Activated T-cell treated with anti-CD3 and anti-CD28 coated beads for 4 hours (primary cell): ENCODE results near the gene SNED1.
A peak's percentile ranks its signal among the peaks of the same experiment; 100 is the strongest.
"Not testable (repeated sequence)": the region's sequence is repeated elsewhere in the genome, so short reads cannot be mapped to it uniquely, and the experiment has no call there.

Experiments used
- DNase-seq: peaks from one replicate; pipeline ENCODE4 v3.0.0-alpha.2; 2020

SNED1 gene

DNA sequence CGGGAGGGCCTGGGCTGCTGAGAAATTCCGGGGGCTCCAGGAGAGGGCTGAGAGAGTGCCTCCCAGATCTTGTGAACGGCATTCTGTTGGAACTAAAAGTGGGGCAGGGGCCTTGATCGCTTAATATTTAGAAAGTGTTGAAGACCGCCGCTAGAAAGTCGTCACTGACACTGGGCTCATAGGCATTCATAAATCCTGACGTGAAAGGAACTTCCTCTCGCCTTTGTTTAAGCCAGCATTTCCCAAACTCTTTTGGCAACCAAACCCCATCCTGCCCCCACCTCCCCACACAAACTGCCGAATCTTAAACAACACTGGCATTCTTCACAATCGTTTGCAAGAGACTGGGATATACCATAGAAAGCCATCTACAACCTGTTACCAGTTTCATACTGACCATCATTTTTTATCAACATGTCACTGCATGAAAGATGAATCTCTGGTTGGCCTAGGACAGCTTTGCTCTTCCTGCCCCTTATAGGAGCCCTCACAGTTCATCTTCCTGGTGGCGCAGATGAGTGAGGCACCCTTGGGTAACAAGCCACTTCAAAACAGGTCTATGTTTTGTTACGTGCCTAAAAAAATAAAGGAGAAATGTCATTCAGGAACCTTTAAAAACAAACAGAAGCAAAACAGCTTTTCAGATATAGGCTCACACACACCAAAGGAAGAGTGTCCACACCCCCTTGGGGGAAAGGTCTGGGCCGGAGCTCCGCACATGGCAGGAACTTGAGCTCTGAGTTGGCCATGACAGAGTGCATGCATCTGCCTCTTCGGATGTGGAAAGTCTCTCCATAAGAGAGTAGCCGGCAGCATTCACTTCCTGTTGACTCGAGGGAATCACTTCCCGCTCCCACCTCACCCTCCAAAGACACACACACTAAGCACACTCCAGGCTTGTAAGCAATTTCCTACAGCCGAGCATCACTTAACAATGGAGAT lies 90.6 kb downstream of the SNED1 start:
- DNase-seq: no peak

DNA sequence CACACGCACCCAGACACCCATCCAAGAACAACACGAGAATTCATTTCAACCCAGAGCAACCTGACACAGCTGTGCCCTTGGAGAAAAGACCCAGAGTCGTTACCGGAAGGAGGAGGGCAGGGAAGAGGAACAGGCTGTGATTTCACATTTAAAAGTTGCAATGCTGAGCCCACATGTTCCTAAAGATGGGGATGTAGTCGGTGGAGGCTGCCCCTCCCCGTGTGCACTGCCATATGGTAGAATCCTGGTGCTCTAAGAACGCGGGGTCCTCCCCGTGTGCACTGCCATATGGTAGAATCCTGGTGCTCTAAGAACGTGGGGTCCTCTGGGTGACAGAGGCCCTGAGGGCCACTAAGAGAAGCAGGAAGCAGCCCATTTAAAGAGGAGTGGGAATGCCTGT lies 92.8 kb downstream of the SNED1 start:
- no peak for DNase-seq

GRCh38 chr2:241091734-241092445 lies 93.5 kb downstream of the SNED1 start:
- no peak for DNase-seq

GRCh38 chr2:241092677-241093076 lies 94.3 kb downstream of the SNED1 start:
- DNase-seq: no peak

DNA sequence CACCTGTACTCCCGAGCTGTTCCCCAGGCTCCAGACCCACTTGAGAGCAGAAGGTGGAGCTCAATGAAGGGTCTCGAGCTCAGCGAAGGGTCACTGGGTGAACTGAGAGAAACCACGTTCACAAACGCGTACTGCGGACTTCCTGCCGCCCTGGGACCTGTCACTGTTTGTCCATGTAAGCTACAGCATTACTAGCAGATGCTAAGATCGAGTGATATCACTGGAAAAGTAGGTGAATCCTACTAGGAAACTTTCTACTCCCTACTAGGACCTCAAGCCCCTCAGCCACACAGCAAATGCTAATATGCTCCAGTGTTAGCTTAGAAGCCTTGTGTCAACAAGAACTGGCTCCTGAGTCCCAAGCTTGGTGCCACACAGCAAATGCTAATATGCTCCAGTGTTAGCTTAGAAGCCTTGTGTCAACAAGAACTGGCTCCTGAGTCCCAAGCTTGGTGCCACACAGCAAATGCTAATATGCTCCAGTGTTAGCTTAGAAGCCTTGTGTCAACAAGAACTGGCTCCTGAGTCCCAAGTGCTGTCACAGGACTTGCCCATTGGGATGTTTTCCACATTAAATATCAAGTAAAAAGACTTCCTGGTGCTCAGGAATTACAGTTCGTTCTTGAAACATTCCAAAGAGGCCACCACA lies 94.8 kb downstream of the SNED1 start:
- DNase-seq: not testable (repeated sequence)

- no peak for DNase-seq
These were observed 95.8 kb downstream of the SNED1 start for GRCh38 chr2:241094172-241094571.

DNA sequence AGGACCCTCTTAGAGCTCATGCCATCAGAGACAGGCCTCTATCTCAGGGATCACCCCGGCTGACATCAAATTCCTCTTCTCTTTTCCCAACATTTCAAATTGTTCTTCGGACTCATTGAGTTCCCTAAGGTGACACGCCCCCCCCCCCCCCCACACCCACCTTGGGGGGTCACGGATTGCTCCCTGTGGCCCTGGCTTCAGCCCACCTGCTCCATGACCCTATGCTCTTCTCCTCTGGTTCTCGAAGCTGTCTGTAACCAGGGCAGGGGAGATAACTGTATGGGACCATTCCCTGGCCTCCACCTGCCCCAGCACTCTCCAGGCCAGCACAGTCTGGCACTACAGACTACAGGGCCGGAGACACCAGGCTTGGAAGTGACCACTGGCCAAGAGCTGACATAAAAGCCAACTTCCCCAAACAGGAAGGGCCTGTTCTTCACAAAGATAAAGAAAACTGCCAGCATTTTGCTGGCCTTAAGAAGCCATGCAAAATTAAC lies 96.6 kb downstream of the SNED1 start:
- DNase-seq: no peak

- no peak for DNase-seq
These were observed 97.3 kb downstream of the SNED1 start for GRCh38 chr2:241095594-241096290.

DNA sequence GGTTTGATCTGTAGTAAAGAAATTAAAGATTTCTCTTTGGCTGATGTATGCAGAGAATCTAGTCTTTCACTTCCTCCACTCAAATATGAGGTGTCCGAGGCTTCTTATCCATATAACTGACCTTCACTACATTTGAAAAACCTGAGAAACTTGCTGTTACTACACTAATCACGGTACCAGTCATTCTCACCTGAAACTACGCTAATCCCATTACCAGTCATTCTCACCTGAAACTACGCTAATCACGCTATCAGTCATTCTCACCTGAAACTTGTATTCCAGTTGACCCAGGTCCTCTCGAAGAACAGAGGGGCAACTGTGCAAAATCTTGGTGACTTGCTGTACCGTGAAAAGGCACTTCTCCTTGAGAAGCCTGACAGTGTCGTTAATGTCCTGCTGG lies 98.6 kb downstream of the SNED1 start:
- no peak for DNase-seq

GRCh38 chr2:241099246-241099645 lies 100.8 kb downstream of the SNED1 start:
- no peak for DNase-seq

GRCh38 chr2:241102239-241102803 lies 103.9 kb downstream of the SNED1 start, which contains the start of gene MTERF4:
TSS of gene MTERF4 (minus strand) at chr2:241102287. CDS start at chr2:241102273, 14 bp downstream.
- DNase-seq: peak; percentile 80

- DNase-seq: no peak
These were observed 104.8 kb downstream of the SNED1 start for GRCh38 chr2:241103176-241103595.

DNA sequence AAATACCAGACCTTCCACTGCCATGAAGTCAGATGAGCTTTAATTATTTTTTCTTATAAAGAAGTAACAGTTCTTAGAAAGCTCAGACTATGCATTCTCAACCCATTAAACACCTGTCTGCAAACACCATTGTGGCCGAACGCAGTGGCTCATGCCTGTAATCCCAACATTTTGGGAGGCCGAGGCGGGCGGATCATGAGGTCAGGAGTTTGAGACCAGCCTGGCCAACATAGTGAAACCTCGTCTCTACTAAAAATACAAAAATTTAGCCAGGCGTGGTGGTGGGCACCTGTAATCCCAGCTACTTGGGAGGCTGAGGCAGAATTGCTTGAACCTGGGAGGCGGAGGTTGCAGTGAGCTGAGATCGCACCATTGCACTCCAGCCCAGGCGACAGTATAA lies 106.2 kb downstream of the SNED1 start:
- not testable (repeated sequence) for DNase-seq

DNA sequence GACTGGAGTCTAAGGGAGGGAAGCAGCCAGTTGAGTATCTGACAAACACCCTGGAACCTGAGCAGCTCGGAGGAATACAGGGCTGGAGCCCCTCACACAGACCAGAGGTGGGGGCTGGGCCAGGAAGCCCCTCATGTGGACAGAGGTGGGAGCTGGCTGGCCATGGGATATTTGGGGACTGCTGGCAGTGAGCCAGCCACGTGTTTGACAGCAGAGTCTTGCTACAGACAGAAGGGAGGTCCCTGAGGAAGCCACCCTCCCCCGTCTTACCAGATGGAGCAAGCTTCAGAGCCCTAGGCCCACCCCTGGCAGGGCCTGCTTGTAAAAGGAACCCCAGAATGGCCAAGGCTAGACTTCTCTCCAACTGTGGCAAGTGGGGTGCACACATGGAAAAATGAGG lies 107.2 kb downstream of the SNED1 start:
- DNase-seq: no peak

DNA sequence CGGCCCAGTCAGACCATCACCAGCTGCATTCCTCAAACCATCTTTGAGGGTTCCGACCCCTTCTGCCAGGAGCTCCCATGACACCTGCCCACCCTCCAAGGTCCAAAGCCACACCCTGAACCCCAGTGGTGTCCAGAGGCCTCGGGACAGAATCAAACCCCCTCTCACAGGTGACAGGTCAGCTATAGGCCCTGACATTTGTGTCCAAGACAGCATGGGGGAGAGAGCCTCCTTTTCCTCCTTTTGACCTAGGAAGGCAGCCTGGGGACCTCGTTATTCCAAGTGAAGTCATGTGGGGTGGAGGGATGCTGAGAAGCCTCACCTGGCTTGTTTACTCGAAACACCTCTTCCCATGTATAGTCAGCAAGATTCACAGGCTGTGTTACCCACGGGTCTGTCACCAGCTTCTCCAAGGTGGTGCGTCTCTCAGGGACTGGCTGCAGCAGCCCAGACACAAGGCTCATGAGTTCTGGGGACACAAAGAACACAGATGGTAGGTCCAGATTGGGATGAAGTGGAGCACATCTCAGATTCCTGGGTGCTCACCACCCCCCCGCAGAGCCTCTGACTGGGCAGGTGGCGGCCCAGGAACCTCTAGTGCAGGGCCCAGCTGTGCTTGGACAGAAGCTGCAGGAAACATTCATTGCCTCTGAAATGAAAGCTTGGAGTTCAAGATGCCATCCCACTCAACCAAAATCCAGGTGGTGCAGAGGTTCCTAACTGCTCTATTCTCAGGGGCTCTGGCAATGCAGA lies 108.8 kb downstream of the SNED1 start:
- DNase-seq: no peak

- DNase-seq: no peak
These were observed 110.1 kb downstream of the SNED1 start for GRCh38 chr2:241108271-241109209.

- DNase-seq: no peak
These were observed 111.0 kb downstream of the SNED1 start for GRCh38 chr2:241109210-241110088.

DNA sequence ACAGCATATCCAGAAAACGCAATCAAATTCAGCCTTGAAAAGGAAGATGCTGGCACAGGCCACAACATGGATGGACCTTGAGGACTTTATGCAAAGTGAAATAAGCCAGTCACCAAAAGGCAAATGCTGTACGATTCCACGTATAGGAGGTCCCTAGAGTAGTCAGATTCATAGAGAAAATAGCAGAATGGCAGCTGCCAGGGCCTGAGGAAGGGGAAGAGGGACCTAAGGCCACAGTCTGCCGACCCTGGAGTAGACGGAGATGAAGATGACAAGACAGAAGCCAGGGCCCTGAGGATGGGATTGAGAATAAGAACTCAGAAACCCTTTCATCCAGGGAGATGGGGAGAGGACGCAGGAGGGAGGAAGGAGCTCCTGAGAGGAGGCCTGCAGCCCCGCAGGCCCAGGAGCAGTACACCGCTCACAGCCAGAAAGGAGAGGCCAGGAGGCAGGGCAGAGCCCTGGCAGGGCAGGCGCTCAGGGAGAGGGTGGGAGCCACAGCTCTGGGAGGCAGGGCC lies 111.7 kb downstream of the SNED1 start:
- DNase-seq: no peak
